Ishikawa (cell line): ENCODE results near the gene MAP3K4.

Experiments
- CEBPB ChIP-seq: IDR thresholded peaks from 2 replicates; pipeline ENCODE4 v1.6.1; 2012
- CREB1 ChIP-seq: IDR thresholded peaks from 2 replicates; pipeline ENCODE4 v1.6.1; 2012; ENCODE audit warnings: low read depth
- EGR1 ChIP-seq: IDR thresholded peaks from 2 replicates; pipeline ENCODE4 v1.6.1; 2012
- EP300 ChIP-seq: IDR thresholded peaks from 2 replicates; pipeline ENCODE4 v1.6.1; 2012; ENCODE audit warnings: borderline replicate concordance
- FOXM1 ChIP-seq: IDR thresholded peaks from 2 replicates; pipeline ENCODE4 v1.6.1; 2012; ENCODE audit warnings: low read depth, borderline replicate concordance
- MAX ChIP-seq: IDR thresholded peaks from 2 replicates; pipeline ENCODE4 v1.6.1; 2012
- NFIC ChIP-seq: IDR thresholded peaks from 2 replicates; pipeline ENCODE4 v1.6.1; 2012
- RAD21 ChIP-seq: IDR thresholded peaks from 2 replicates; pipeline ENCODE4 v1.6.1; 2012; ENCODE audit warnings: low read depth
- REST ChIP-seq: IDR thresholded peaks from 2 replicates; pipeline ENCODE4 v1.6.1; 2012; ENCODE audit warnings: low read depth, mild to moderate bottlenecking
- TEAD4 ChIP-seq: IDR thresholded peaks from 2 replicates; pipeline ENCODE4 v1.6.1; 2012
- YY1 ChIP-seq: IDR thresholded peaks from 2 replicates; pipeline ENCODE4 v1.6.1; 2012; ENCODE audit warnings: low read depth
- ZBTB7A ChIP-seq: IDR thresholded peaks from 2 replicates; pipeline ENCODE4 v1.6.1; 2012; ENCODE audit warnings: low read depth

GRCh38 chr6:160978141-160978901 lies 13.2 kb upstream of the MAP3K4 start:
- TF ChIP-seq NFIC, result no peak
- no peak for TF ChIP-seq EP300
- no peak for TF ChIP-seq RAD21
- TF ChIP-seq MAX, result no peak
- TF ChIP-seq CREB1, result no peak
- no peak for TF ChIP-seq YY1
- TF ChIP-seq CEBPB, result no peak
- no peak for TF ChIP-seq EGR1
- no peak for TF ChIP-seq REST
- no peak for TF ChIP-seq FOXM1
- TF ChIP-seq TEAD4, result no peak
- TF ChIP-seq ZBTB7A, result no peak
